Activated CD4-positive, alpha-beta T cell treated with anti-CD3 and anti-CD28 coated beads for 4 hours (primary cell): ENCODE data around the gene WDPCP.
"Not testable (repeated sequence)": the region's sequence is repeated elsewhere in the genome, so short reads cannot be mapped to it uniquely, and the experiment has no call there.

Experiments
- DNase-seq, 2 donors: peaks; one replicate each; pipeline ENCODE4 v3.0.0-alpha.2; 2020

Gene WDPCP

DNA sequence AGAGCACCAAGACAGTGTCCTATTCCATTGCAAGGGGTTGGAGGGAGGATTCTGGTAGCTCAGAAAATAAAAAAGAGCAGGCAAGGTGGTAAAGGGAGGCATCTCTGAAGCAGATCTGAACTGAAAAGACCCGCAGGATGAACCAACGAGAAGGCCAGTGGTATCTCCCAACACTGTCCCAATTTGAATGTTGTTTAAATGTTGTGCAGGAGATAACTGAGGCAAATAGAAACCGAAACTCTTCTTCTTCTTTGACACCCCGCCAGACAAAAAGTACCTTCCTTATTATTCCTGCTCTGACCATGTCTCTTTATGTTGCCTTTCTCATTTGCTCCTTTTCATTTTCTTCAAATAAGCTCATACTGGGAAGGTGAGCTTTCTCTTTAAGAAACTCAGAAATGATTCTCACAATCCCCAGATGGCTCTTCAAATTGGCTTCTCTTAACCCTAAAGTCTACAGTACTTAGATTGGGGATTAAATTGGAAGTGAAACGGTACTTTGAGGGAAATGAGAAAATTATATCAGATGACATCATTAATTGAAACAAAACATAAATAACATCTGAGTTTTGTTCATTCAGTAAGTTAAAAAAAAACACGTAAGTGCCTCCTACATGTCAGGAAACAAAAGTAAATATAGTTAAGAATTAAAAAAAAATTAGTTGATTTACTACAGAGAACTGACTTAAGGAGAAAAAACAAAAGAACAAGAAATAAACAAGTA lies 143.6 kb downstream of the WDPCP start:
- DNase-seq = no peak

DNA sequence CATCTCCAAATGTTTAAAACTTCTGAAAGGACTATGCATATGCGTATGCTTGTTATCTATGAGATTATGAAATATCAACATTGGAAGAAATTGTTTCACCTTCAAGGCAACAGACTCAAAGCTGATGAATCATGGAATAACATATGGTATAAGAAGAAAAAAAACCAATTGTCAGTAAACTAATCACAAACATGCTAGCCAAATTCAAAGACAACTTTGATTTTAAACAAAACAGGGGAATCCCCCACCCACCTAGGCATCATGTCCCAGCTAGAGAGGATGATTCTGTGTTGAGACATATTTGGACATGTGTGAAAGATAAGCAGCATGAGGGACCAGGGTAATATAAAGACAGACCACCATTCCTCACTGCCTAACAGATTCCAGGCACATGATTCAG lies 147.7 kb downstream of the WDPCP start:
- DNase-seq = peak in 1 of 2 donors; percentile 3

DNA sequence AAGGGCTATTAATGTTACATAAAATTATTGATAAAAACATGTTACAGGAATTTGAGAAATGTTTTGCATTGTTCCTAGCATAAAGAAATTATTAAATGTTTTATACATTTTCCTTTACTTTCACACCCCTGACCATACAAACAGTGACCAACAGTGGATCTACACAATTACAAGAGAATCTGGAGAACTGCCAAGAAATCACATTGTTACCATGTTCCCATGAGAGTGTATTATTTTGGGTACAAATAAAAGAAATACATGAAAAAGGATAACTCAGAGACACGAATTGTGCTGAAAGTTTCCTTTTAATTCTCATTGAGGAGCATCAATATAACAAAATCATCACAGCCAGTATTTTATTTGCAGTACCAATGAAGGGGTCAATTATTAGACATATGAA lies 150.1 kb downstream of the WDPCP start:
- no peak for DNase-seq

DNA sequence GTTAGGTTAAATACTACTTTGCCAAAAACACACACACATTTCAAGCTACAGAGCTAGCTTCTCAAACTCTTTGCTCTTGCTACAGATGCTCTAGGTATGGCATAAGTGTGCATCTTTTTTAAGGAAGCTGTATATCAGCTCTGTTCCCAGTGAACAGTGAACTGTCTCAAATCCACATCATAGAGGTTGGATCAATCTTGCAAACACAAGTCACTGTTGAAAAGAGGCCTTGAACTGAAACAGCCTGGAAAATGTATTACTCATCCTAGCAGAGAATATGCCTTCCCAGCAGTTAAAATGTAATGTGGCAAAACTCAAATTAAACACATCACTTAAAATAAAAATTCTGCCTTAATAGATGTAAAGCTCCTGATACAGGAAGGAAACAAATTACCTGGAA lies 151.8 kb downstream of the WDPCP start:
- no peak for DNase-seq

DNA sequence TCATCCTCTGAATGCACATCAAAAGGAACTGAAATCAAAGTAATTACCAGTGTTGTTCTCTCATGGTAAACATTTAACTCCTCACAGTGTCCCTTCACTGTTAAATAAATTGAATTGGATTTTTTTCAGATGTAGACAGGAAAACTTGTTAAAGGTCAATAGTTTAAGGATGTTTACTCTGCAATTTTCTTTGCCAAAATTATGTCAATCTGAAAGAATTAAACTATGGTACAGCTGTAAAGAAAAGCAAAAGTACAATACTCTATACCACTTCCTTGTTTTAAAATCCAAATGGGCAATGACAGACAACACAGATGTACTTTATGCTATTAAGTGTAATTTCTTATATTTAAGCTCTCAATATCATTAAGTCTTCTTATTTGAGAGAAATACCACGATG lies 153.2 kb downstream of the WDPCP start:
- no peak for DNase-seq

DNA sequence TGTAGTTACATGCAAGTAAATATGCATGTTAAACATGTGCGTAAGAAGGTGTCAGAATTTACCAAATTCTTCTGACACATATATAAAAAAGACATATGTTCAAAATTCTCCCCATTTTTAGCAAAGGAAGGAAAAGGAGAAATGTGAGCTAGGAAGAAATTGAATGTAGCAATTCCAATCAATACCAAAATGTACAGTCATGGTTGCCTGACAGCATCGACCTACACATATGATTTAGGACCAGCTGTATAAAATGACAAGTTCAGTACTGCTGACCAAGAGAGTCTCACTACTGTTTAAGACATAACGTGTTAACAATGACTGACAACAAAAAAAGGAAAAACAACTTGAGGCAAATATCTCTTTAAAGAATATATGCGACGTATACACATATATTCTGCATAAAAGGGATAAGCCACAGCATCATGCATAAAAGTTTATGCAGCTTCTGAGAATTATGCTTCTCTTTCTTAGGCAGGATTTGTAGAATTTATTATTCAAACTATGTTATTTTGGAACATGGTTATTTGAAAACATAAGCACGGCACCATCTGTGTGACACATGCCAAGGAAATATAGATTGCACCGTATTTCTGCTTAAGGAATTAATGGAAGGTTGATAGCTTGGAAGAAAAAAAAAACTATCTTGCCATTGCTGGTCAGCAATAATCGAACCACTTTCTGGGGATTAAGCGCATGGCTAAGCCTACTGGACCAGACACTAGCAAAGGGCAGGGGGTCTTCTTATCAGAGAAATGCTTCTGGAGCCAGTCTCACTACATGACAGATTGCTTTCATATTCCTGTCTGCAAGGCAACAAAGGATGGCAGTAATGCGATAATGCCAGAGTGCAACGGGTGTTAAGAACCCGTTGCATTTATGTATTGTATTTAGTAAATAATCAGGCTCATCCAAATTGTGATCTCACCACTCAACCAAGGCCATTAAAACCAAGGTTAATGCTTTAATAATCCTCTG lies 154.0 kb downstream of the WDPCP start:
- no peak for DNase-seq

- DNase-seq = no peak
These were observed 155.9 kb downstream of the WDPCP start for GRCh38 chr2:63432373-63432772.

- no peak for DNase-seq
These were observed 162.7 kb downstream of the WDPCP start for GRCh38 chr2:63425606-63426005.

DNA sequence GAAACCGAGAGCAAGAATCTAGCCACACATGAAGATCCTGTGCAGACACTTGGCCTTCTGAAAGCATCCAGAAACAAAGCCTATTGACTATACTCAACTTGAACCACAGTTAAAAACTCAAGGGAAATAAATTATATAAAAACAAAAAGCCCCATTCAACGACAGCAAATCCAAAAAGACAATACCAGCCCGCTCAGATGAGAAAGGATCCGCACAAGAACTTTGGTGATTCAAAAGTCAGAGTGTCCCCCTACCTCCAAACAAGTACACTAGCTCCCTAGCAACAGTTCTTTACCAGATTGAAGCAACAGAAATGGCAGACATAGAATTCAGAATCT lies 163.2 kb downstream of the WDPCP start:
- no peak for DNase-seq

- no peak for DNase-seq
These were observed 163.8 kb downstream of the WDPCP start for GRCh38 chr2:63424329-63425078.

GRCh38 chr2:63422556-63422955 lies 165.7 kb downstream of the WDPCP start:
- no peak for DNase-seq

- DNase-seq = no peak
These were observed 179.7 kb downstream of the WDPCP start for GRCh38 chr2:63408530-63408929.

GRCh38 chr2:63406641-63407040 lies 181.6 kb downstream of the WDPCP start:
- DNase-seq = no peak

DNA sequence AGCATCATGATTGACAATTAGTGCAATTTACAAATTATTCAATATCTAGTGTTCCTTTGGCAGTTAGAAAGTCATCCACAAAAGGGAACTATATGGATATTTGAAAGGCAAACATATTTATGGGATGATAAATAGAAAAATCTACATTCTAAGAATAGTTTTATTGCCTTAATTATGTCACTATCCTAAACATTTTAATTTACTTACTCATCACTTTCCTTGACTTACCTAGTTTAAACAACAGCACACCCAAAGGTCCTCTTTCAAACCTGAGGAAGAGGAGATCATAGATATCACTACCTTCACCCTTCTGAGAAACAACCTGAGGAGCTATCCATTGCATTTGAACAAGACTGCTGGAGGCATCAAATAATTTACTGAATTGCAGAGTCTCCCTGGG lies 184.5 kb downstream of the WDPCP start:
- DNase-seq = no peak

DNA sequence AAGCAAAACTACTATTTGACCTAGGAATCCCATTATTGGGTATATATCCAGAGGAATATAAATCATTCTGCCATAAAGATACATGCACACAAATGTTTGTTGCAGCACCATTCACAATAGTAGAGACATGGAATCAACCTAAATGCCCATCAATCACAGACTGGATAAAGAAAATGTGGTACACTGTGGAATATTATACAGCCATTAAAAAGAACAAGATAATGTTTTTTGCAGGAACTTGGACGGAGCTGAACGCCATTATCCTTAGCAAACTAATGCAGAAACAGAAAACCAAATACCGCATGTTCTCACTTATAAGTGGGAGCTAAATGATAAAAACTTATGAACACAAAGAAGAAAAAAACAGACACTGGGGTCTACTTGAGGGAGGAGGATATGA lies 185.4 kb downstream of the WDPCP start:
- not testable (repeated sequence) for DNase-seq

- DNase-seq = no peak
These were observed 189.1 kb downstream of the WDPCP start for GRCh38 chr2:63399156-63399555.

GRCh38 chr2:63379451-63379850 lies 208.8 kb downstream of the WDPCP start:
- DNase-seq = no peak

DNA sequence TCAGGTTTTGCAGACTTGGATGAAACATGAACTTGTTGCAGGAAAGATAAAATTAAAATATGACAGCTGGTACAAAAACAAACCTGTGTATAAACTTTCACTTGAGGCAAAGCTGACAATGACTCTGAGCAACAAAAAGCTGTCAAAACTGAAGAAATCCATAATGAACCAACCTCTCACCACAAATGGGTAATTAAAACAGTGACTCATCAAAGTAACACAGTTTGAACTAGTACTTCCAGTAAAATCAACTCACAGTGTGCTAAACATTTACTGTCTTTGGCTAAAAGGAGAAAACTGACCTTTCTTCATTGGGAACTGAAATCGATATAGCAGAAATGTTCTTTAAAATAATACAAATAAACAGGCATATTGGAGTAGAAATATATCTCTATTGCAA lies 209.7 kb downstream of the WDPCP start:
- DNase-seq = no peak

DNA sequence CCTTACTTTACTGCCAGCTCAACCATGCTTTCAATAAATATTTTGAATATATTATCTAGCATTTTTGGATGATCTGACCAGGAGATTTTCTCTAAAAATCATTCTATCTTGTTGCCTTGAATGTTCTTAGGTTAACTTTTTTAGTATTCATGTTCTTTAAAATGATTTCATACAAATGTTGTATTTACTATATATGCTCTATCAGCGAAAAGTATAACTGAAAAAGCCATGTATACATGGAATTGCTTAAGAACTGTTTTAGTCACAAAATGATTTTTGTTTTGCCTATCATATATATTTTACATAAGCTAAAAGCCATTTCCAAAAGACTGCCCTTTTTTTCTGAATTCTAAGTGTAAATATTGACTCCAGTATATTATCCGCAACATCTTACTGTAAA lies 213.9 kb downstream of the WDPCP start:
- DNase-seq = no peak

DNA sequence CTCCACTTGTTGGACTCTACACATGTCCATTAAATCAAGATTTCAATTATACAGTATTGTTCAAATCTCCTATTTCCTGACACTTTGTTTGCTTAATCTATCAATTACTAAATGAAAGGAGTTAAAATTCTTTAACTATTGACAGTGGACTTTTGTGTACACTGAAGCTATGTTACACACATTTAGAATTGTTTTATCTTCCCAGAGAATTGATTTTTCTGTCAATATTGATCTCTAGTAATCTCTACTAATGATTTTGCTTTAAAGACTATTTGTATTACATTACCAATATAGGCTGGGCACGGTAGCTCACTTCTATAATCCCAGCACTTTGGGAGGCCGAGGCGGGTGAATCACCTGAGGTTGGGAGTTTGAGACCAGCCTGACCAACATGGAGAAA lies 215.7 kb downstream of the WDPCP start:
- DNase-seq = no peak

- DNase-seq = no peak
These were observed 219.1 kb downstream of the WDPCP start for GRCh38 chr2:63369146-63369545.

GRCh38 chr2:63364866-63365265 lies 223.4 kb downstream of the WDPCP start:
- DNase-seq = no peak

DNA sequence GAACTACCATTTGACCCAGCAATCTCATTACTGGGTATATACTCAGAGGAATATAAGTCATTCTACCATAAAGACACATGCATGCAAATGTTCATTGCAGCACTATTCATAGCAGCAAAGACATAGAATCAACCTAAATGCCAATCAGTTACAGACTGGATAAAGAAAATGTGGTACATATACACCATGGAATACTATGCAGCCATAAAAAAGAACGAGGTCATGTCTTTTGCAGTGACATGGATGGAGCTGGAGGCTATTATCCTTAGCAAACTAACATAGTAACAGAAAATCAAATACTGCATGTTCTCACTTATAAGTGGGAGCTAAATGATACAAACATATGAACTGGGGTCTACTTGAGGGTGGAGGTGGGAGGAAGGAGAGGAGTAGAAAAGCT lies 230.6 kb downstream of the WDPCP start:
- not testable (repeated sequence) for DNase-seq

- no peak for DNase-seq
These were observed 240.9 kb downstream of the WDPCP start for GRCh38 chr2:63347361-63347760.
